IMR-90 (cell line): ENCODE data around the gene CACNA1I. TPM values are rescaled to one million over a fixed set of nuclear protein-coding genes. Genes with fewer than 3 reads are reported as not detected.

Experiments
- ATAC-seq: fragments of 200-7000 bp; cut with Tn5 transposase; 2 replicates; pipeline ENCODE4 v1.9.1; 2020; ENCODE audit warnings: low read depth, mild to moderate bottlenecking, moderate library complexity
- BruUV-seq: library from RNA; stranded (reverse); fragments of 400-500 nt; replicated peaks from 2 replicates; lab custom pipeline; 2021; lab: Mats Ljungman, UMichigan
- CTCF ChIA-PET: fragments of 300-600 bp; formaldehyde crosslinking; extraction: SDS; loops from one replicate; lab custom pipeline; 2021; ENCODE audit warnings: antibody characterized with exemption; lab: Yijun Ruan, JAX
- POLR2A ChIA-PET: fragments of 300-600 bp; sonication (Branson Sonifier 250); formaldehyde crosslinking; loops from one replicate; lab custom pipeline; 2022; ENCODE audit warnings: antibody characterized with exemption; ENCODE audit not compliant: unreplicated experiment; lab: Charles Lee
- DNase-seq: peaks from one replicate; pipeline ENCODE4 v3.0.0; 2013
- H2AFZ ChIP-seq: replicated peaks from 2 replicates; pipeline ENCODE3; 2013; ENCODE audit warnings: low read length, mild to moderate bottlenecking; ENCODE audit not compliant: poor library complexity
- H2AK5ac ChIP-seq: 2 replicates; pipeline ENCODE4 v1.6.1; 2013; ENCODE audit warnings: low read depth, low read length, inconsistent platforms
- H2AK9ac ChIP-seq: replicated peaks from 2 replicates; pipeline ENCODE3; 2013; ENCODE audit warnings: mild to moderate bottlenecking, low read depth, low read length, moderate library complexity; ENCODE audit not compliant: poor library complexity
- H2BK120ac ChIP-seq: 2 replicates; pipeline ENCODE4 v1.6.1; 2013; ENCODE audit warnings: low read depth, low read length, inconsistent platforms
- H2BK15ac ChIP-seq: 3 replicates; pipeline ENCODE4 v1.6.1; 2013; ENCODE audit warnings: low read depth, low read length, inconsistent platforms
- H2BK20ac ChIP-seq: 2 replicates; pipeline ENCODE4 v1.6.1; 2013; ENCODE audit warnings: low read depth, mild to moderate bottlenecking, inconsistent platforms, low read length, moderate library complexity
- H2BK5ac ChIP-seq: 2 replicates; pipeline ENCODE4 v1.6.1; 2013; ENCODE audit warnings: mild to moderate bottlenecking, low read depth, low read length, inconsistent platforms; ENCODE audit not compliant: poor library complexity, severe bottlenecking
- H3K14ac ChIP-seq: replicated peaks from 2 replicates; pipeline ENCODE4 v1.6.1; 2013; ENCODE audit warnings: low read depth, low read length, inconsistent platforms
- H3K18ac ChIP-seq: 2 replicates; pipeline ENCODE4 v1.6.1; 2013; ENCODE audit warnings: low read depth, low read length, control low read depth
- H3K23ac ChIP-seq: 2 replicates; pipeline ENCODE4 v1.6.1; 2013; ENCODE audit warnings: low read depth, low read length, inconsistent platforms
- H3K27ac ChIP-seq: 2 replicates; pipeline ENCODE4 v1.5.1; 2013; ENCODE audit warnings: mild to moderate bottlenecking, control low read depth, low read length; ENCODE audit not compliant: insufficient read depth
- H3K27me3 ChIP-seq: 2 replicates; pipeline ENCODE4 v1.6.1; 2013; ENCODE audit warnings: low read length; ENCODE audit not compliant: control insufficient read depth, insufficient read depth
- H3K36me3 ChIP-seq: 2 replicates; pipeline ENCODE4 v1.6.1; 2013; ENCODE audit warnings: low read length, mixed read lengths; ENCODE audit not compliant: control insufficient read depth, insufficient read depth
- H3K4ac ChIP-seq: 2 replicates; pipeline ENCODE4 v1.6.1; 2013; ENCODE audit warnings: low read depth, low read length, inconsistent platforms
- H3K4me1 ChIP-seq: 2 replicates; pipeline ENCODE4 v1.6.1; 2013; ENCODE audit warnings: low read length, mixed read lengths; ENCODE audit not compliant: control insufficient read depth, insufficient read depth
- H3K4me2 ChIP-seq: 2 replicates; pipeline ENCODE4 v1.6.1; 2013; ENCODE audit warnings: low read depth, mild to moderate bottlenecking, control low read depth, low read length, moderate library complexity
- H3K4me3 ChIP-seq: 2 replicates; pipeline ENCODE4 v1.5.1; 2013; ENCODE audit warnings: low read depth, mild to moderate bottlenecking, control low read depth, low read length, moderate library complexity; ENCODE audit not compliant: insufficient read depth
- H3K56ac ChIP-seq: 2 replicates; pipeline ENCODE4 v1.6.1; 2013; ENCODE audit warnings: low read length, inconsistent platforms; ENCODE audit not compliant: insufficient read depth; ENCODE audit errors: extremely low read depth
- H3K79me1 ChIP-seq, 2 experiments: 2 replicates each; pipeline ENCODE4 v1.6.1; 2013; ENCODE audit warnings: low read length in 2 of 2, inconsistent platforms in 1 of 2, low read depth in 1 of 2
- H3K9ac ChIP-seq: 2 replicates; pipeline ENCODE4 v1.6.1; 2013; ENCODE audit warnings: low read depth, low read length, control low read depth
- H3K9me1 ChIP-seq: 2 replicates; pipeline ENCODE4 v1.6.1; 2013; ENCODE audit warnings: low read length, inconsistent platforms; ENCODE audit not compliant: insufficient read depth
- H3K9me3 ChIP-seq: 2 replicates; pipeline ENCODE4 v1.6.1; 2013; ENCODE audit warnings: low read length; ENCODE audit not compliant: control insufficient read depth, insufficient read depth
- H4K20me1 ChIP-seq: 2 replicates; pipeline ENCODE4 v1.6.1; 2013; ENCODE audit warnings: low read length, inconsistent platforms; ENCODE audit not compliant: insufficient read depth
- H4K5ac ChIP-seq: 2 replicates; pipeline ENCODE4 v1.6.1; 2013; ENCODE audit warnings: mild to moderate bottlenecking, low read depth, low read length, control low read depth
- H4K8ac ChIP-seq, 2 experiments: 2 replicates each; pipeline ENCODE4 v1.6.1; 2013; ENCODE audit warnings: low read depth in 2 of 2, low read length in 2 of 2, control low read depth in 1 of 2, inconsistent platforms in 1 of 2
- H4K91ac ChIP-seq: 2 replicates; pipeline ENCODE4 v1.6.1; 2013; ENCODE audit warnings: low read depth, low read length, inconsistent platforms; ENCODE audit not compliant: insufficient read depth
- CEBPB ChIP-seq: IDR thresholded peaks from 2 replicates; pipeline ENCODE4 v1.6.1; 2012; ENCODE audit warnings: low read depth, low read length, improper control_type of control experiment
- MAFK ChIP-seq: IDR thresholded peaks from 2 replicates; pipeline ENCODE4 v1.6.1; 2012; ENCODE audit warnings: low read depth, low read length, improper control_type of control experiment
- MAZ ChIP-seq: IDR thresholded peaks from 2 replicates; pipeline ENCODE4 v1.6.1; 2012; ENCODE audit warnings: low read depth, mild to moderate bottlenecking, low read length, improper control_type of control experiment, moderate library complexity, borderline replicate concordance
- MXI1 ChIP-seq: IDR thresholded peaks from 2 replicates; pipeline ENCODE4 v1.6.1; 2012; ENCODE audit warnings: low read depth, mild to moderate bottlenecking, low read length, moderate library complexity, borderline replicate concordance
- NFE2L2 ChIP-seq: fragments of 150-350 bp; IDR thresholded peaks from 2 replicates; pipeline ENCODE4 v1.6.1; 2016; ENCODE audit warnings: low read depth, mild to moderate bottlenecking, low read length
- WGBS, 2 experiments: methylation state at CpG; one replicate each; pipeline versions ENCODE4 v1.1.5 to v1.1.7; 2013; ENCODE audit warnings: missing lambda C conversion rate in 2 of 2; ENCODE audit not compliant: insufficient read length in 1 of 2; ENCODE audit errors: extremely low coverage in 2 of 2; 5-methylcytosine and 5-hydroxymethylcytosine counted together
- dilution Hi-C: fragments of 300-500 bp; cut with HindIII; formaldehyde crosslinking; loops from one replicate; pipeline ENCODE4 v1.14.3; 2018; ENCODE audit warnings: low sequenced_read_pairs; ENCODE audit not compliant: unreplicated experiment
- in situ Hi-C: fragments of 300-500 bp; cut with MboI; formaldehyde crosslinking; loops from 3 replicates; pipeline ENCODE4 v1.14.3; 2019; ENCODE audit warnings: low sequenced_read_pairs, inconsistent platforms, mixed read lengths
- intact Hi-C: fragments of 100-400 bp; cut with micrococcal nuclease; formaldehyde crosslinking; loops from 2 replicates; pipeline ENCODE4 v1.10.0; 2022
- polyA plus RNA-seq, 3 experiments: library from polyadenylated mRNA; depleted of rRNA; stranded (reverse); fragments of >200 nt; gene quantifications; 2 replicates each; pipeline ENCODE4 v1.2.3, GENCODE V29; 2012; ENCODE audit warnings: low replicate concordance in 1 of 3
- total RNA-seq: library from RNA; depleted of rRNA; stranded (reverse); fragments of >200 nt; gene quantifications from 2 replicates; pipeline ENCODE4 v1.2.3, GENCODE V29; 2012
- TF ChIP-seq, protein P1 (sequence below): conservative IDR thresholded peaks from 2 replicates; pipeline ENCODE4 v1.5.1; 2012; ENCODE audit warnings: mild to moderate bottlenecking, low read depth, low read length, improper control_type of control experiment
- TF ChIP-seq, protein P2 (sequence below): fragments of 150-350 bp; IDR thresholded peaks from 2 replicates; pipeline ENCODE4 v1.6.1; 2017; ENCODE audit warnings: mild to moderate bottlenecking, antibody characterized with exemption, low read length, low read depth

CACNA1I gene
- total and polyA plus RNA-seq, 2 of the 4 experiments (the other 2 are of a cell fraction): under 0.01 to 0.02 TPM

DNA sequence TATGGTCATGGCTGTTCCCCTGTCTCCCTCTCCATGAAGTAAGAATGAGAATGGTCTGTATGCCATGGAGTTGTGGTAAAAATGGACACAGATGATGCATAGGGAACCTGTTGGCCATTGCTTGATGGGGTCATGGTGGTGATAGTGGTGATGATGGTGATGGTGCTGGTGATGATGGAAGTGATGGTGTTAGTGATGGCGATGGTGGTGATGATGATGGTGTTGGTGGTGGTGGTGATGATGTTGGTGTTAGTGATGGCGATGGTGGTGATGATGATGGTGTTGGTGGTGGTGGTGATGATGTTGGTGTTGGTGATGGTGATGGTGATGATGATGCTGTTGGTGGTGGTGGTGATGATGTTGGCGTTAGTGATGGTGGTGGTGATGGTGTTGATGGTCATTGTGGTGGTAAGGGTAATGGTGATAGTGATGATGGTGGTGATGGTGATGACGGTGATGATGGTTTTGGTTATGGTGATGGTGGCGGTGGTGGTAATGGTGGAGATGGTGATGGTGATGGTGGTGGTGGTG, 5.1 kb upstream of the CACNA1I start:
- intact Hi-C loops (no loop called here), in situ Hi-C loops (no loop called here), dilution Hi-C loops (no loop called here)
- Histone ChIP-seq H2BK15ac (no peak overlapping the region), H4K5ac (no peak overlapping the region), H3K14ac (no peak overlapping the region), H3K4ac (no peak overlapping the region), H3K27ac (no peak overlapping the region), H2AFZ (no peak overlapping the region), H2BK20ac (no peak overlapping the region), H2AK5ac (no peak overlapping the region; the same call in 1 of the 2 replicates), H3K4me2 (no peak overlapping the region), H3K9ac (no peak overlapping the region), H3K4me3 (no peak overlapping the region), H4K91ac (no peak overlapping the region), H3K4me1 (no peaks in the 10 kb centered on the region), H2BK120ac (no peak overlapping the region), H3K18ac (no peak overlapping the region), H4K20me1 (no peaks in the 10 kb centered on the region), H3K36me3 (no peaks in the 10 kb centered on the region), H2AK9ac (no peak overlapping the region), H3K56ac (no peak overlapping the region), H3K9me1 (peaks cover 9% of the 10 kb centered on the region), H2BK5ac (no peak overlapping the region), H3K27me3 (peaks cover 27% of the 10 kb centered on the region), H4K8ac (no peak overlapping the region), H3K79me1 (no peaks in the 10 kb centered on the region), H3K9me3 (peaks cover 3% of the 10 kb centered on the region; the same call in 1 of the 2 replicates), H3K23ac (no peak overlapping the region)
- TF ChIP-seq MAFK (no peak), CEBPB (no peak), MXI1 (no peak), NFE2L2 (no peak), MAZ (no peak)
- TF ChIP-seq, protein P1, sequence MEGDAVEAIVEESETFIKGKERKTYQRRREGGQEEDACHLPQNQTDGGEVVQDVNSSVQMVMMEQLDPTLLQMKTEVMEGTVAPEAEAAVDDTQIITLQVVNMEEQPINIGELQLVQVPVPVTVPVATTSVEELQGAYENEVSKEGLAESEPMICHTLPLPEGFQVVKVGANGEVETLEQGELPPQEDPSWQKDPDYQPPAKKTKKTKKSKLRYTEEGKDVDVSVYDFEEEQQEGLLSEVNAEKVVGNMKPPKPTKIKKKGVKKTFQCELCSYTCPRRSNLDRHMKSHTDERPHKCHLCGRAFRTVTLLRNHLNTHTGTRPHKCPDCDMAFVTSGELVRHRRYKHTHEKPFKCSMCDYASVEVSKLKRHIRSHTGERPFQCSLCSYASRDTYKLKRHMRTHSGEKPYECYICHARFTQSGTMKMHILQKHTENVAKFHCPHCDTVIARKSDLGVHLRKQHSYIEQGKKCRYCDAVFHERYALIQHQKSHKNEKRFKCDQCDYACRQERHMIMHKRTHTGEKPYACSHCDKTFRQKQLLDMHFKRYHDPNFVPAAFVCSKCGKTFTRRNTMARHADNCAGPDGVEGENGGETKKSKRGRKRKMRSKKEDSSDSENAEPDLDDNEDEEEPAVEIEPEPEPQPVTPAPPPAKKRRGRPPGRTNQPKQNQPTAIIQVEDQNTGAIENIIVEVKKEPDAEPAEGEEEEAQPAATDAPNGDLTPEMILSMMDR: no peak
- TF ChIP-seq, protein P2, sequence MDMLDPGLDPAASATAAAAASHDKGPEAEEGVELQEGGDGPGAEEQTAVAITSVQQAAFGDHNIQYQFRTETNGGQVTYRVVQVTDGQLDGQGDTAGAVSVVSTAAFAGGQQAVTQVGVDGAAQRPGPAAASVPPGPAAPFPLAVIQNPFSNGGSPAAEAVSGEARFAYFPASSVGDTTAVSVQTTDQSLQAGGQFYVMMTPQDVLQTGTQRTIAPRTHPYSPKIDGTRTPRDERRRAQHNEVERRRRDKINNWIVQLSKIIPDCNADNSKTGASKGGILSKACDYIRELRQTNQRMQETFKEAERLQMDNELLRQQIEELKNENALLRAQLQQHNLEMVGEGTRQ: no peak
- ATAC-seq (no peak), DNase-seq (no peak)
- 91% methylated on average over 5 of the region's 5 CpGs; no CpG with 5 or more reads in 1 of the 2 experiments for WGBS, 2 experiments
- ChIA-PET POLR2A (interaction anchor here (0.6 kb wide), 1 partner anchor 246 kb away, joined by 3 read pairs; no protein-coding TSS in a partner anchor), CTCF (no interaction called here)
- BruUV-seq: no TSS peak
